Testis (tissue), 3 donors: ENCODE results near the gene MTCL1. TPM values are rescaled to one million over a fixed set of nuclear protein-coding genes. Genes with fewer than 3 reads are reported as not detected.

Experiments used
- DNase-seq: peaks from one replicate; pipeline ENCODE4 v3.0.0-alpha.2; 2019
- H3K27ac ChIP-seq, 2 donors: fragments of 200-600 bp; sonication (generic); one replicate each; pipeline ENCODE4 v1.5.1; 2019
- H3K27me3 ChIP-seq: fragments of 200-600 bp; sonication (generic); one replicate; pipeline ENCODE4 v1.5.1; 2019
- H3K36me3 ChIP-seq: fragments of 200-600 bp; sonication (generic); one replicate; pipeline ENCODE4 v1.5.1; 2017; ENCODE audit warnings: low read depth; ENCODE audit errors: missing control alignments
- H3K4me1 ChIP-seq: fragments of 200-600 bp; sonication (generic); one replicate; pipeline ENCODE4 v1.5.1; 2019
- H3K4me3 ChIP-seq, 2 donors: fragments of 200-600 bp; sonication (generic); one replicate each; pipeline ENCODE4 v1.5.1; 2017 to 2019
- H3K9me3 ChIP-seq: fragments of 200-600 bp; sonication (generic); one replicate; pipeline ENCODE4 v1.5.1; 2017
- POLR2A ChIP-seq: fragments of 450-650 bp; IDR thresholded peaks from one replicate; pipeline ENCODE4 v1.6.1; 2017; ENCODE audit warnings: antibody characterized with exemption, mild to moderate bottlenecking, moderate library complexity
- WGBS, 2 donors: methylation state at CpG; one replicate each; pipeline ENCODE4 v1.1.5; 2018; 5-methylcytosine and 5-hydroxymethylcytosine counted together
- intact Hi-C: fragments of 100-400 bp; cut with DNase I; formaldehyde crosslinking; loops from one replicate; pipeline ENCODE4 v1.15.1; 2023; ENCODE audit warnings: low total_unique reads
- polyA plus RNA-seq: library from polyadenylated mRNA; stranded (reverse); fragments of 350-450 nt; fragmentation: Illumina TruSeq; extraction: RNeasy Lipid Tissue Mini Kit (QIAGEN cat#74804); gene quantifications from one replicate; pipeline ENCODE4 v1.2.3, GENCODE V29; 2014; ENCODE audit warnings: low read depth, low replicate concordance; ENCODE audit not compliant: insufficient read depth
- total RNA-seq, 2 donors: library from RNA; depleted of rRNA; stranded (reverse); fragments of >200 nt; gene quantifications; one replicate each; pipeline ENCODE4 v1.2.3, GENCODE V29; 2016
- TF ChIP-seq, protein P1 (sequence below), 3 experiments: fragments of 450-650 bp in 2 of 3; fragments of 200-600 bp in 1 of 3; sonication (generic) in 1 of 3; IDR thresholded peaks; one replicate each; pipeline ENCODE4 v1.5.1; 2016 to 2019; ENCODE audit warnings: antibody characterized with exemption in 3 of 3, mild to moderate bottlenecking in 2 of 3, moderate library complexity in 1 of 3

The MTCL1 gene
- total and polyA plus RNA-seq, 3 donors from 2014 or later: 27.5 to 139 (median 95.8) TPM

DNA sequence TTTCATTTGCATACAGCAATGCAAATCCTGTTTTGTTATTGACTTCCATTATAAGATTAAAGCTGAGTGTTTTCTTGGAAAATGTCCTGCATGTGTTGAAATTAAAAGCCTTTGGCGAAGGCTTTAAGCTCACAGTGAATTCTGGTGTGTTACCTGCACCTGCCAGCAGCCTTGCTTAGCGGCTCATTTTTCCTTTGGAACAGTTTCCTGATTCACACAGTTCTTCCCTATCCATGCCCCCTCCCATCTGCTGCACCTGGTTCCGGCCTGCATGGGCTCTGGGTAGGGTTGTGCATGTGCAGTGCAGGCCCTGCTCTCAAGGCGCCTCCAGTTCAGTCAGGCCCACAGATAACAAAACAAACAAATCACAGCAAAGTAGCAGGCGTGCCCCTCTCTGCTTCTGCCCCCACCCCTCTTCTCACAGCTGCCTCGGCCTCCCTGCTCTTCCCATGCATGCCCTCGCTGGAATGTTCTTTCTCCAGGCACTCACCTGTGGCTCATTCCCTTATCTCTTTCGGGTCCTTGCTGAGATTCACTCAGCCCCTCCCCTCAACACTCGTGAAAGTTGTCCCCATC is 15.8 kb downstream of the MTCL1 start:
- Histone ChIP-seq H3K4me3 (no peak overlapping the region), H3K4me1 (no peaks in the 10 kb centered on the region), H3K9me3 (no peaks in the 10 kb centered on the region), H3K27ac (no peak overlapping the region), H3K36me3 (no peaks in the 10 kb centered on the region), H3K27me3 (no peaks in the 10 kb centered on the region)
- no peak for TF ChIP-seq POLR2A
- TF ChIP-seq, protein P1, sequence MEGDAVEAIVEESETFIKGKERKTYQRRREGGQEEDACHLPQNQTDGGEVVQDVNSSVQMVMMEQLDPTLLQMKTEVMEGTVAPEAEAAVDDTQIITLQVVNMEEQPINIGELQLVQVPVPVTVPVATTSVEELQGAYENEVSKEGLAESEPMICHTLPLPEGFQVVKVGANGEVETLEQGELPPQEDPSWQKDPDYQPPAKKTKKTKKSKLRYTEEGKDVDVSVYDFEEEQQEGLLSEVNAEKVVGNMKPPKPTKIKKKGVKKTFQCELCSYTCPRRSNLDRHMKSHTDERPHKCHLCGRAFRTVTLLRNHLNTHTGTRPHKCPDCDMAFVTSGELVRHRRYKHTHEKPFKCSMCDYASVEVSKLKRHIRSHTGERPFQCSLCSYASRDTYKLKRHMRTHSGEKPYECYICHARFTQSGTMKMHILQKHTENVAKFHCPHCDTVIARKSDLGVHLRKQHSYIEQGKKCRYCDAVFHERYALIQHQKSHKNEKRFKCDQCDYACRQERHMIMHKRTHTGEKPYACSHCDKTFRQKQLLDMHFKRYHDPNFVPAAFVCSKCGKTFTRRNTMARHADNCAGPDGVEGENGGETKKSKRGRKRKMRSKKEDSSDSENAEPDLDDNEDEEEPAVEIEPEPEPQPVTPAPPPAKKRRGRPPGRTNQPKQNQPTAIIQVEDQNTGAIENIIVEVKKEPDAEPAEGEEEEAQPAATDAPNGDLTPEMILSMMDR (IDR thresholded peaks at IDR 0.05): no peak
- 81 to 85% methylated on average over 9 of the region's 9 CpGs for WGBS, 2 donors
- DNase-seq: no peak
- intact Hi-C loops: no loop called here

DNA sequence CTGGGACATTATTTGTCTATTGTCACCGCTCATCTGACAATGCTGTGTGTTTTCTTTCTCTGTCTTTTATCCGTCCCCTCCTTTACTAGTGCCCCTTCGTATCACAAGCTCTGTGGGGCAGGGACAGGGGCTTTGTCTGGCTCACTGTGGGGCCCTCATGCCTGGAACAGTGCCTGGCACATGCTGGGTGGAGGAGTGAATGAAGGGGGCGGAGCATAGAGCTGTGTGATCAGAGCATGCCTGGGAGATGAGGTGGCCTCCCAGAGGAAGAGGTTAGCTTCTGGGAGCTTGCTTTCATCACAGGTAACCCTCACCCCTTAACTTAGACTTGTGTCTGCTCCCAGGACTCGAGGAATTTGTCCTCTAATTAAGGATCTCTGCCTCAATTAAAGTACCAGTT is 16.4 kb downstream of the MTCL1 start:
- Histone ChIP-seq H3K36me3 (no peaks in the 10 kb centered on the region), H3K4me3 (no peak overlapping the region), H3K27me3 (no peaks in the 10 kb centered on the region), H3K27ac (no peak overlapping the region), H3K4me1 (no peaks in the 10 kb centered on the region), H3K9me3 (no peaks in the 10 kb centered on the region)
- no peak for DNase-seq
- TF ChIP-seq POLR2A: no peak
- TF ChIP-seq, protein P1 (IDR thresholded peaks at IDR 0.05): no peak
- intact Hi-C loops: no loop called here
- WGBS, 2 donors: 76 to 91% methylated on average over 5 of the region's 5 CpGs

DNA sequence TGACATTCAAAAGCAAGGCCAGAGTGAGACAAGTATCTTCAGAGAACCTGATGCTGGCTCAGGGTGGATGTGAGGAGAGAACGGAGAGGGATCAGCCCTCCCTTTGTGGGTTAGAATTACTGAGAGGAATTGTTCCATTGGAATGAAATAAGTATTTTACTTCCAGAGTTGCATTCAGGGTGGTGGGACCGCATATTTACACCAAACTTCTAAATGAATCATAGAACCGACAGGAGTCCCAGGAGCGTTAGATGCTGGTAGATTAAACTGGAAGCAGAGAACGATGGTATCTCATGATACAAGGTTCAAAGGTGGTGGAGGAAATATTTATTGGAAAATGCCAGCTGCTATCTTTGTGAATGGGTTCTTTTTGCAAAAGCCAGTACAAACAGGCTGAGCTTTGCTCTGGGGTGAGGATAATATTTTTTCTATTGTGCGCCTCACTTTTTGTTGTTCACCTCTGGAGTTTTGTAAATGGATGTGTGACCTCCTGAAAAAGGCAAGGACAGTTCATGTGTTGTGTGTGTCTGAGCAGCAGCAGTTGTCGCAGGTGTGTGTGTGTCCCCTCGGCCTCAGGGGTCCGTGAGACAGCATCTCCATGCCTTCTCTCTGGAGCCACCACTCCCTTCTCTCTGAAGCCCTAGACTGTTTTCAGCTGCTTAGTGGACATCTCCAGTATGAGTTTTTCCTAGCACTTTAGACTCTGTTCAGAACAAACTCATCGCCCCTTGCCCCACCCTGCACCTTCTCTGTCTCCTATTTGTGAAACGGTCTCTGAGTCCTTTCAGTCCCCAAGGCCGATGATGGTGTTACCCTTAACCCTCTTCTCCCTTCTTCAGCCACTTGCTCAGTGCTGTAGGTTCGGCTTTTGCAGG is 17.8 kb downstream of the MTCL1 start:
- H3K4me3 ChIP-seq: no peak overlapping the region
- no peaks in the 10 kb centered on the region for H3K27me3 ChIP-seq
- no peaks in the 10 kb centered on the region for H3K4me1 ChIP-seq
- TF ChIP-seq, protein P1 (IDR thresholded peaks at IDR 0.05): no peak
- TF ChIP-seq POLR2A: no peak
- intact Hi-C loops: no loop called here
- no peak for DNase-seq
- no peak overlapping the region for H3K27ac ChIP-seq
- no peaks in the 10 kb centered on the region for H3K9me3 ChIP-seq
- 79 to 89% methylated on average over 13 of the region's 13 CpGs for WGBS, 2 donors
- H3K36me3 ChIP-seq: no peaks in the 10 kb centered on the region

DNA sequence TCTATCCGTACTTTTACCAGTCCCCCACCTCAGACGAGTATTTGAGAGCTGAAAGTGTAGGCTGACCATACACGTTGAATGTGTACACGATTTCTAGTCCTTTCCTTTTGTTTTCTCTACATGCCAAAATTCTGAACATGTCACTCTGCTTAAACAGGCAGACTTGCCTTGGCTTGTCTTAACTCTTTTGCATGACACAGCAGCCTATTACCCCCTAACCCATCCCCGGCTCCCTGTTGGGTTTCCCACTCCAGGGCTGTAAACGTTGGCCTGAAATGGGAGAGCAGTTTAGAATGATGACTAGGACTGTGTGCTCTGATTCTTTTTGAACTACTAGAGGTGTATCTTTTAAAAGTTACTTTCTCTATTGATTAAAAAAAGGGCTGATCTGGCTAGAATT is 19.1 kb downstream of the MTCL1 start:
- intact Hi-C loops: no loop called here
- Histone ChIP-seq H3K27ac (no peak overlapping the region), H3K27me3 (no peaks in the 10 kb centered on the region), H3K4me1 (no peaks in the 10 kb centered on the region), H3K36me3 (no peaks in the 10 kb centered on the region), H3K9me3 (no peaks in the 10 kb centered on the region), H3K4me3 (no peak overlapping the region)
- WGBS, 2 donors: 74 to 82% methylated on average over 6 of the region's 6 CpGs
- TF ChIP-seq, protein P1 (IDR thresholded peaks at IDR 0.05): no peak
- no peak for TF ChIP-seq POLR2A
- DNase-seq: no peak
